ENCODE data around the gene SLC49A3.

SLC49A3 gene

GRCh38 chr4:664713-665231 lies 24.2 kb downstream of the SLC49A3 start:
- TF ChIP-seq POLR2AphosphoS5 (IDR thresholded peaks at IDR 0.05; ENCODE audit: low read depth, low read length) (no peak), REST (IDR thresholded peaks at IDR 0.05; ENCODE audit: insufficient read depth in 1 of 2, low read depth in 2 of 2, low read length in 2 of 2) (no peak), TAF1 (IDR thresholded peaks at IDR 0.05; ENCODE audit: borderline replicate concordance, insufficient read depth, low read length) (no peak), FOXP2 (optimal IDR thresholded peaks at IDR 0.05; ENCODE audit: borderline replicate concordance, extremely low read depth, extremely low read length, insufficient read depth) (no peak), SIN3A (IDR thresholded peaks at IDR 0.05; ENCODE audit: borderline replicate concordance, insufficient read depth, low read length) (no peak)

GRCh38 chr4:663438-664428 lies 25.2 kb downstream of the SLC49A3 start:
- TF ChIP-seq TAF1 (IDR thresholded peaks at IDR 0.05; ENCODE audit: borderline replicate concordance, insufficient read depth, low read length): no peak
- no peak for TF ChIP-seq REST (IDR thresholded peaks at IDR 0.05; ENCODE audit: insufficient read depth in 1 of 2, low read depth in 2 of 2, low read length in 2 of 2)
- no peak for TF ChIP-seq SIN3A (IDR thresholded peaks at IDR 0.05; ENCODE audit: borderline replicate concordance, insufficient read depth, low read length)
- TF ChIP-seq FOXP2 (optimal IDR thresholded peaks at IDR 0.05; ENCODE audit: borderline replicate concordance, extremely low read depth, extremely low read length, insufficient read depth): no peak
- TF ChIP-seq POLR2AphosphoS5 (IDR thresholded peaks at IDR 0.05; ENCODE audit: low read depth, low read length): no peak

GRCh38 chr4:663046-663437 lies 25.9 kb downstream of the SLC49A3 start:
- TF ChIP-seq FOXP2 (optimal IDR thresholded peaks at IDR 0.05; ENCODE audit: borderline replicate concordance, extremely low read depth, extremely low read length, insufficient read depth) (no peak), TAF1 (IDR thresholded peaks at IDR 0.05; ENCODE audit: borderline replicate concordance, insufficient read depth, low read length) (no peak)

- TF ChIP-seq REST (IDR thresholded peaks at IDR 0.05; ENCODE audit: insufficient read depth in 1 of 2, low read depth in 2 of 2, low read length in 2 of 2): no peak
- no peak for TF ChIP-seq SIN3A (IDR thresholded peaks at IDR 0.05; ENCODE audit: borderline replicate concordance, insufficient read depth, low read length)
- no peak for TF ChIP-seq POLR2AphosphoS5 (IDR thresholded peaks at IDR 0.05; ENCODE audit: low read depth, low read length)
- no peak for TF ChIP-seq TAF1 (IDR thresholded peaks at IDR 0.05; ENCODE audit: borderline replicate concordance, insufficient read depth, low read length)
- no peak for TF ChIP-seq FOXP2 (optimal IDR thresholded peaks at IDR 0.05; ENCODE audit: borderline replicate concordance, extremely low read depth, extremely low read length, insufficient read depth)
These were observed 26.8 kb downstream of the SLC49A3 start for GRCh38 chr4:661881-662761.

GRCh38 chr4:661231-661630 lies 27.7 kb downstream of the SLC49A3 start:
- TF ChIP-seq POLR2AphosphoS5 (IDR thresholded peaks at IDR 0.05; ENCODE audit: low read depth, low read length): no peak
- no peak for TF ChIP-seq SIN3A (IDR thresholded peaks at IDR 0.05; ENCODE audit: borderline replicate concordance, insufficient read depth, low read length)
- no peak for TF ChIP-seq TAF1 (IDR thresholded peaks at IDR 0.05; ENCODE audit: borderline replicate concordance, insufficient read depth, low read length)

All from PFSK-1 (cell line).